Suppressor macrophage treated with lipopolysaccharide for 4 hours (primary cell): ENCODE measurements around the gene FEZ2.
A peak's percentile ranks its signal among the peaks of the same experiment; 100 is the strongest.
"Not testable (repeated sequence)": the region's sequence is repeated elsewhere in the genome, so short reads cannot be mapped to it uniquely, and the experiment has no call there.

Source experiments
- DNase-seq: peaks from one replicate; pipeline ENCODE4 v3.0.0-alpha.2; 2020

The FEZ2 gene, protein sequence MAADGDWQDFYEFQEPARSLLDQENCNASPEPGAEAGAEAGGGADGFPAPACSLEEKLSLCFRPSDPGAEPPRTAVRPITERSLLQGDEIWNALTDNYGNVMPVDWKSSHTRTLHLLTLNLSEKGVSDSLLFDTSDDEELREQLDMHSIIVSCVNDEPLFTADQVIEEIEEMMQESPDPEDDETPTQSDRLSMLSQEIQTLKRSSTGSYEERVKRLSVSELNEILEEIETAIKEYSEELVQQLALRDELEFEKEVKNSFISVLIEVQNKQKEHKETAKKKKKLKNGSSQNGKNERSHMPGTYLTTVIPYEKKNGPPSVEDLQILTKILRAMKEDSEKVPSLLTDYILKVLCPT

DNA sequence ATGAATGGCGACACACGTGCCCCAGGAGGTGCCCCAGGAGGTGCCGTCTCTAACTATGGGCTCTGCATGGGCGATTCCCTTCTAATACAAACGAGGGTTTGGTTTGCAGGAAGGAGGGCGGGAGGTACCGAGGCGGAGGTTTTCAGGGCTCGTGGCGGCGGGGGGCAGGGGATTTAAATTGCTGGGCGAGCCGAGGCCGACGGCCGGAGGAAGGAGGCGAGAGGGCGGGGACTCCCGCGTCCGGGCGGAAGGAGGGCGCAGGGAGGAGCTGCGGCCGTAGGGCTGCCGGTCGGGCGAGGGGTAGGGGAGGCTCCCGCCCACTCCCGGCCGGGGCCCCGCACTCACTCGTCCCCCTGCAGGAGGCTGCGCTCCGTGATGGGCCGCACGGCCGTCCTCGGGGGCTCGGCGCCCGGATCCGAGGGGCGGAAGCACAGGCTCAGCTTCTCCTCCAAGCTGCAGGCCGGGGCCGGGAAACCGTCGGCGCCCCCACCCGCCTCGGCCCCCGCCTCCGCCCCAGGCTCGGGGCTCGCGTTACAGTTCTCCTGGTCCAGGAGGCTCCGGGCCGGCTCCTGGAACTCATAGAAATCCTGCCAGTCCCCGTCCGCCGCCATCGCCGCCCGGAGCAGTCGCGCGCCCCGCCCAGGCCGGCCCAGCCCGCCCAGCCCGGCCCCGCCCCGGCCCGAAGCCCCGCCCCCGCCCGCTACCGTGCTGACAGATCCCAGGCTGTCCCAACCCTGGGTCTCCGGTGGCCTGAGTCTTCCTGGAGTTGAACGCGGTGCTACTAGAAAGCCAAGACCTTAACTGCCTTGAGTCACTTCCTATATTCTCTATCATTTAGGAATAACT lies at the start of gene FEZ2:
Gene FEZ2 (minus strand): TSS at position 637 of the 846 bp plus-strand sequence. CDS start 26 bp downstream, at position 611.
- DNase-seq: peak; percentile 81

DNA sequence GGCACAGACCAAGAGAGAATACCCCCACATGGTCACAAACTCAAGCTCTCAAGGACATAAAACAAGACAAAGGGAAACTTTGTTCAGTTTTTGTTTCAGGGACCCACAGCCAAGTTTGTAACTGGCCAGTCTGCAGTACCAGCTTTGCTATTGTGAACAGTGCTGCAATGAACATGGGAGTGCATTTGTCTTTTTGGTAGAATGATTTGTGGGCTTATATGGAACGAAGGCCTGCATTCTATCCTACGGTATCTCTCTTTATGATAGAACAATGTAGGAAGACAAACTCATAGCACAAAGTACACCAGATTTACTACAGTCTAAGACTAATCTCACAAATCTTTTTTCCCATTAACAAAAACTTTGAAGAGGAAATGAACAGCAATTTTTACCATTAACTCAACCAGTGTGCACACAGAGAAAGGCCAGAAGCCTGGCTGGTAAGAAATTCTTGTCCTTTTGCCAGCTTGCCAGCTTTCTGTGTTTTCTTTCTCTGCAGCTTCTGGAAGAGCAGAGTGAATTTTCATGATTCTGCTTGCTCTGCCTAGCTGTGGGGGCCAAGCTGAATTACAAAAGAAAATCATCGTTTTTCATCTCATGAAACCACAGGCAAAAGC lies 37.1 kb upstream of the FEZ2 start:
- DNase-seq: no peak

- DNase-seq: no peak
Measured at GRCh38 chr2:36633470-36634092, 35.6 kb upstream of the FEZ2 start.

DNA sequence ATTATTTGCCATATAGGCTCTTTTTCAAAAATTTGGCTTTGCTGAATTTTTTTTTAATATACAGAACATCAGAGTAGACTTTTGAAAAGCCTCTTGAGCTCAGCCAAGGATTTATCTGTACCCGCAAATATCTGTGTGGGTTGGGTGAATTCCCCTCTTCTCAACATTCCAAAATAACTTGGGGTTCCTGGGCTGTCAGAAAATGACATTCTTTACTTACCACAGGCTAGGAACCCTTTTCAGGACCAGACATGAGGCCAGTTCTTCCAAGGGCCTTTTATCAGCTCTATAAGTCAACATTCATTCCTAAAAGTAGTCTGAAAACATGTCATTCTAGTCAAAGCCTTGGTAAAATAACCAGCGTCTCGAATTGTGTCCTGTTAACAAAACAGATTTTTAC lies 28.8 kb upstream of the FEZ2 start:
- no peak for DNase-seq

GRCh38 chr2:36626071-36626470 lies 28.1 kb upstream of the FEZ2 start:
- no peak for DNase-seq

DNA sequence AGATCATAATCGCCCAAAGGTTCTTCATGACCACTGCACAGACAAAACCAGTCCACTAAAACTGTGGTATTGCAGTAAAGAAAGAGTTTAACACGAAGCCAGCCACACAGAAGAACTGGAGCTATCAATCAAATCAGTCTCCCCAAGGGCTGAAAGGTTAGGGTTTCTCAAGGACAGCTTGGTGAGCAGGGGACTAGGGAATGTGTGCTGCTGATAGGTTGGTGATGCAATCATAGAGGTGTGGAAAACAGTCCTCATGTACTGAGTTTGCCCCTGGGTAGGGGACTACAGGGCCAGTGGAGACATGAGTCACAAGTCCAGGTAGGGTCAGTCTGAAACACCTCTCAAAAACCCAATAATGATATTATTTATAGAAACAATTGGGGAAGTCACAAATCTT lies 27.3 kb upstream of the FEZ2 start:
- no peak for DNase-seq

- DNase-seq: no peak
Measured at GRCh38 chr2:36620321-36620720, 22.4 kb upstream of the FEZ2 start.

DNA sequence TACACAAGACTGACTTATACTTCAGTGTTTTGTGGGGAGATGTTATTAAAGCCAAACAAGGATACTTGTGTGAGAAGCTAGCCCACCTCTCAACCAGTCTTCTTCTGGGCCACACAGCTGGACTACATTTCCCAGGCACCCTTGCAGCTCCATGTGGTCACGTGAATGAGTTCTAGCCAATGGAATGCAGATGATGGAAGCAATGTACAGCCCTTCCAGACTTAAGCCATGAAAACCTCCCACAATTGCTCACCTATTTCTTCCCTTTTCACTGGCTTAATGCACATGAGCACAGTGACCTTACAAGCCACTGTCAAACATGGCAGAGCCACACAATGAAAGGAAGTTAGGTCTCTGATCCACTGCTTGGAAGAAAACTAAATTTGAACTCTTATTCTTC lies 20.4 kb upstream of the FEZ2 start:
- peak; percentile 12 for DNase-seq

DNA sequence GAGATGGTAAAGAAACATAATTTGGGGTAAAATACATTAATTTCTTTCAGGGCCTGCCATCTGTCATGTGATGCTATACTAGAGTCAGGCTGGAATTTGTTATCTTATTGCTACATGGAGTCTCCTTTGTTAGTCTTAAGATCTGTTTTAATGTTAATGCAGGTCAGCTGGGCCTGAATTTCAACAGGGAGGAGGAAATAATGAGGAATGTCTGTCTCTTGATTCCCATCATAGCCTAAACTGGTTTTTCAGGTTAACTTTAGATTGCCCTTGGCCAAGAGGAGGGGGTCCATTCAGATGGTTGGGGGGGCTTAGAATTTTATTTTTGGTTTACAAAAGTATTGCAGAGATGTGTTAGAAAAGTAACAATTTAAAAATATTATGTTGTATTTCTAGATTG lies 19.0 kb upstream of the FEZ2 start:
- DNase-seq: no peak

- DNase-seq: no peak
Measured at GRCh38 chr2:36615222-36615621, 17.3 kb upstream of the FEZ2 start.

- no peak for DNase-seq
Measured at GRCh38 chr2:36613801-36614200, 15.8 kb upstream of the FEZ2 start.

- DNase-seq: no peak
Measured at GRCh38 chr2:36611316-36611990, 13.5 kb upstream of the FEZ2 start.

DNA sequence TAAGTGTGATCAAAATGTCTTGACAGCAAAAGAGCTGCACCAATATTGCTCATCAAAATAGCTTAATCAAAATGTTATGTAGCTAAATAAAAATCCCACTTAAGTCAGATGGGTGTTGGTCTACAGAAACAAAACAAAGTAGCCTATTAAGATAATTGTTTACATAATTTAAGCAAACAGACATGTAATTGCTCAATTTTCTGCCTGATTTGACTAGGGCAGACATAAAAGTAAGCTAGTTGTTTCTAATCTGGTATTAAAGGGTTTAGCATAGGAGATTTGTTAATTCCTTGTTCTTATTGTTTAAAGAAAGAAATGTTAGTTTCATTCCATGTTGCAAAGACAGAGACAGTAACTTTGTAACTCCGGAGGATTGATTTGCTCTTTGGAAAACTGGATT lies 11.5 kb upstream of the FEZ2 start:
- no peak for DNase-seq

DNA sequence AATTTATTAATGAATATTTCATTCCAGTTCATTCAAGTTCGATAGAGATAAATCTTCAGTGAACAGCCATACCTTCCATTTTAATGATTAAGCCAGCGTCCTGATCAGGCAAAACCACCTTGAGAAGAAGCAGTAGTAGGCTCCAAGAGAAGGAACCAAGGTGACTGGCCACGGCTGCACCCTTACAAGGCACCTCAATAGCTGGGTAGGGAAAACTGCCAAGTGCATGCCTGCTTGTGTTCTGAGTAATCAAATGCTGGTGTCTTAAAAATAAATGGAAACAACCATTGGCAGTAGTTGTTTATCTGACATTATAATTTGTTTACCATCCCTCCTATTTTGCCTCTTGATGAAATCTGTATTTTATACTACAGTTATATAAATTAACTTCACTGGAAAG lies 10.0 kb upstream of the FEZ2 start:
- no peak for DNase-seq

- no peak for DNase-seq
Measured at GRCh38 chr2:36606925-36607324, 9.0 kb upstream of the FEZ2 start.

DNA sequence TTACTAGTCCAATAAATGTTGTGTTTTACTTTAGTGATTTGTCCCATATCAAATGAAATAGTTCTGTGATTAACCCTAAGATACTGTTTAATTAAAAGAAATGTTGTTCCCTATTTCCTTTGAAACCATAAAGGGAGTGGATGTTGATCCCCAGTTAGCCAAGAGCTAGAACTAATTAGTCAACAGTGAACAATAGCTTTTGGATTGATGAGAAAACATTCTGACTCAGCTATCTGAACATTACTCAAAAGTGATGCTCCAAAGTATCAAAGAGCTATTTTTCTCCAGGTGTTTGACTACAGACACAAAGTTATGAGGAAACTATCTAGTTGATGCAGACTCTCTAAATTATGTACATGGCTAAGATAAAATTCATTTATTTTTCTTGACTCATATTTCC lies 7.3 kb upstream of the FEZ2 start:
- no peak for DNase-seq

- not testable (repeated sequence) for DNase-seq
Measured at GRCh38 chr2:36603629-36604028, 5.7 kb upstream of the FEZ2 start.

GRCh38 chr2:36597003-36597531 lies 901 bp downstream of the FEZ2 start:
- DNase-seq: no peak

DNA sequence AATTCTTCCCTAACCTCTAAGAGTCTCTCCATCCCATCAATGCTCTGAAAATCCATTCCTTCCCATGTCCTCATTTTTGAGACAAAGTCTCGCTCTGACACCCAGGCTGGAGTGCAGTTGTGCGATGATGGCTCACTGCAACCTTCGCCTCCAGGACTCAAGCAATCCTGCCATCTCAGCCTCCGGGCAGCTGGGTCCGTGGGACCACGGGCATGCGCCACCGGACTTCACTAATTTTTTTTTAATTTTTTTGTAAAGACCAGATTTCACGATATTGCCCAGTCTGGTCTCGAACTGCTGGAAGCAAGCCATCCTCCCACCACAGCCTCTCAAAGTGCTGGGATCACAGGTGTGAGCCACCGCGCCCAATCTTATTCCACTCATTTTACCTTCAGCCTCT lies 1.6 kb downstream of the FEZ2 start:
- no peak for DNase-seq

DNA sequence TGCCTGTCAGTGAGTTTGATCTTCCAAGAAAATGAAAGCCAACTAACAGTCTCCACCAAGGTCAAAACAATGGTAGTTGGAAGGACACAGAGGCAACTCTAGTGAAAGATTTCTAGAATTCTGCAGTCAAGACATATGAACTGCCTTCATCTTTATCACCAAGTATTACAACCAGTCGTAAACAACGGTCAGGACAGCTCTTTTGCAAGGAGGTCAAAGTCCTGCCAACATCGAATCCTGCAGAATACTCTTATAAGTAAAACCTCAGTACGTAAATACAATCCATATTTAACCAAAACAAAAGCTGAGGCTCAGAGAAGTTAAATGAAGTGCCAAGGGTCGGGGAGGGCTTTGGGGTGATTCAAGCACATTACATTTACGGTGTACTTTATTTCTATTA lies 3.1 kb downstream of the FEZ2 start:
- DNase-seq: no peak

GRCh38 chr2:36589230-36589630 lies 8.7 kb downstream of the FEZ2 start:
- DNase-seq: no peak

DNA sequence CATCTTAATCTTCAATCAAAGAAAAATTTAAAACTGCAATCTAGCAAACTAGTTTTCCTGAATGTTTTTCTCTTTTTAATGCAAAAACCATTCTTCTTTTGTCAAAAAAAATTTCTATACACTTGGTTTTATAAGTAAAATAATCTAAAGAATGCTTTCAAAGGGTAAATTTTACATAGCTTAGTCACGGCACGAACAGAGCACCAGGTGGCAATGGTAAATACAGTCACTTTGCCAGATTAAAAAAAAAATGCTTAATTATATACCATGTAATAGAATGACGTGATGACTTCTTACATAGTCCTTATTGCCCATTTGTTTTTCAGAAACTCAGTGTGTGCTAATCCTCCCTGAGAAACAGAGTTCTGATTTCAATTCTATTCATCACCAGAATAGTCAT lies 10.4 kb downstream of the FEZ2 start:
- DNase-seq: no peak

DNA sequence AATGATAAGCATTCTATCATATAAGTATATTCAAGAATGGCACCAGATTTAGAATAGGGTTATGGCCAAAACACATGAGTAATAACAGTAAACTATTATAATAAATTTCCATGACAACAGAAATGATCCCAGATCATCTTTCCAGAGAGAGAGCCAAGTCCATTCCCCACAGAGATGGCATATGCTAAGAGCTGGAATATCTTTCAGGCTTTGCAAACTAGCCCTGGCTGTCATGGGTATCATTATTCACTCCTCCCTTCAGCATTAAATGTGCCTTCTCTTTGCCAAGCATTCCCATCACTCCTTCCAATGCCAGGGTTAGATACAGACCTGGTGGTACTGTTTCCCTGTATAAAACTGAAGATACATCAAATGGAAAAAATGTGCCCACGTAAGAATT lies 10.9 kb downstream of the FEZ2 start:
- no peak for DNase-seq
